ENCODE data around the gene FAM47E. TPM values are rescaled to one million over a fixed set of nuclear protein-coding genes. Genes with fewer than 3 reads are reported as not detected.
"Not testable (repeated sequence)": the region's sequence is repeated elsewhere in the genome, so short reads cannot be mapped to it uniquely, and the experiment has no call there.

FAM47E gene
- total and polyA plus RNA-seq, 2 experiments from 2014 or later, result not detected

DNA sequence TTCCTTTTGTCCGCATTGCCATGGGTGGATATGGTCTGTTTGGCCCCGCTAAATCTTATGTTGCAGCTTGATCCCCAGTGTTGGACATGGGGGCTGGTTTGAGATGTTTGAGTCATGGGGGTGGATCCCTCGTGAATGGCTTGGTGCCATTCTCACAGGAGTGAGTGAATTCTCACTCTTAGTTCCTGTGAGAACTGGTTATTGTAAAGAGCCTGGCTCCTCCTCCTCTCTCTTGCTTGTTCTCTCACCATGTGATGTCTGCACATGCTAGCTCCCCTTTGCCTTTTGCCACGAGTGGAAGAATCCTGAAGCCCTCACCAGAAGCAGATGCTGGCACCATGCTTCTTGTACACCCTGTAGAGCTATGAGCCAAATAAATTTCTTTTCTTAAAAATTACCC lies 32.4 kb downstream of the FAM47E start:
- 0 out of 2 replicates have a peak, but pooled peaks cover 3% of the 10 kb centered on the region for H3K27me3 ChIP-seq (replicated peaks; ENCODE audit: insufficient read depth)
- H3K9ac ChIP-seq, result no peak overlapping the region
- no peak overlapping the region for H3K4me2 ChIP-seq (ENCODE audit: unreplicated experiment)
- H3F3A ChIP-seq (ENCODE audit: insufficient read depth), result no peaks in the 10 kb centered on the region
- no peak overlapping the region for H3K4me3 ChIP-seq
- DNase-seq, result no peak
- H2AFZ ChIP-seq, result no peak overlapping the region
- H3K36me3 ChIP-seq (ENCODE audit: low read depth), result no peaks in the 10 kb centered on the region
- in situ Hi-C loops (cut with MboI), result no loop called here
- H4K20me1 ChIP-seq (ENCODE audit: insufficient read depth), result no peaks in the 10 kb centered on the region
- no peak for TF ChIP-seq EZH2phosphoT487 (IDR thresholded peaks at IDR 0.05; ENCODE audit: insufficient read depth, low read depth)
- no peak for TF ChIP-seq EZH2 (IDR thresholded peaks at IDR 0.05; ENCODE audit: insufficient read depth, poor library complexity, severe bottlenecking)
- H3K9me2 ChIP-seq (ENCODE audit: insufficient read depth), result no peaks in the 10 kb centered on the region
- H3K4me1 ChIP-seq (ENCODE audit: insufficient read depth), result no peaks in the 10 kb centered on the region
- H3K9me3 ChIP-seq (ENCODE audit: low read depth), result no peaks in the 10 kb centered on the region
- H3K79me2 ChIP-seq (ENCODE audit: insufficient read depth), result no peaks in the 10 kb centered on the region
- no peak overlapping the region for H3K27ac ChIP-seq
- WGBS, 2 experiments (ENCODE audit: low coverage in 1 of 2, low lambda C conversion rate in 2 of 2, missing lambda C conversion rate in 2 of 2), result 55% methylated on average over 4 of the region's 4 CpGs

DNA sequence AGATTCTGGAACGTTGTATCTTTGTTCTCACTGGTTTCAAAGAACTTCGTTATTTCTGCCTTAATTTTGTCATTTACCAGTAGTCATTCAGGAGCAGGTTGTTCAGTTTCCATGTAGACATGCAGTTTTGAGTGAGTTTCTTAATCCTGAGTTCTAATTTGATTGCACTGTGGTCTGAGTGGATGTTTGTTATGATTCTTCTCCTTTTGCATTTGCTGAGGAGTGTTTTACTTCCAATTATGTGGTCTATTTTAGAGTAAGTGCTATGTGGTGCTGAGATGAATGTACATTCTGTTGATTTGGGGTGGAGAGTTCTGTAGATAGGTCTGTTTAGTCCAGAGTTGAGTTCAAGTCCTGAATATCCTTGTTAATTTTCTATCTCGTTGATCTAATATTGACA lies 36.3 kb downstream of the FAM47E start:
- H3K9me3 ChIP-seq (ENCODE audit: low read depth); H3K4me3 ChIP-seq; H4K20me1 ChIP-seq (ENCODE audit: insufficient read depth); H3K4me1 ChIP-seq (ENCODE audit: insufficient read depth); DNase-seq; H3K9ac ChIP-seq; H3K36me3 ChIP-seq (ENCODE audit: low read depth); H2AFZ ChIP-seq; H3F3A ChIP-seq (ENCODE audit: insufficient read depth); H3K9me2 ChIP-seq (ENCODE audit: insufficient read depth); in situ Hi-C loops (cut with MboI); H3K4me2 ChIP-seq (ENCODE audit: unreplicated experiment); H3K79me2 ChIP-seq (ENCODE audit: insufficient read depth); H3K27ac ChIP-seq; H3K27me3 ChIP-seq (replicated peaks; ENCODE audit: insufficient read depth): not testable (repeated sequence)
- 16 to 17% methylated on average over 3 of the region's 3 CpGs for WGBS, 2 experiments (ENCODE audit: low coverage in 1 of 2, low lambda C conversion rate in 2 of 2, missing lambda C conversion rate in 2 of 2)

DNA sequence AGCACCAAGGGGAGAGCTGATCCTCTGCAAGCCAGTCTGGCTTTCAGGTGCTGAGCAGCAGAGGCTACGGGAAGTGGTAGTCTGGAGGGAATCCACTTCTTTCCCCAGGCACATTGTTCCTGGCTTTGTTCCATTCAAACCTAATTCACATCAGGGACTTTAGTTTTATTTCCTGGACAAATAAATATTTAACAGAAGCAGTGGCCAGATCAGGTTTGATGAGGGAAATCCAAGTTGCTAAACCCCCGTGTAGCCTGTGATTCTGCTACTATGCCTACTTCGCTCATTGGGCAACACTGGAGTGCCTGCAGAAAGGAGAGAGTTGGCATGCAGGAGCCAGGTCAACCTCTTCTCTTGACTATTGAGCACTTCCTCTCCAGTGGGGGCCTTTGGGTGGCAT lies 41.2 kb downstream of the FAM47E start:
- Histone ChIP-seq H3K27ac (no peak overlapping the region), H3K79me2 (ENCODE audit: insufficient read depth) (no peaks in the 10 kb centered on the region), H3K4me3 (no peak overlapping the region), H4K20me1 (ENCODE audit: insufficient read depth) (no peaks in the 10 kb centered on the region), H3K4me2 (ENCODE audit: unreplicated experiment) (no peak overlapping the region), H2AFZ (no peak overlapping the region), H3K9me2 (ENCODE audit: insufficient read depth) (no peaks in the 10 kb centered on the region), H3K9ac (no peak overlapping the region), H3F3A (ENCODE audit: insufficient read depth) (no peaks in the 10 kb centered on the region), H3K4me1 (ENCODE audit: insufficient read depth) (no peaks in the 10 kb centered on the region), H3K36me3 (ENCODE audit: low read depth) (no peaks in the 10 kb centered on the region), H3K9me3 (ENCODE audit: low read depth) (no peaks in the 10 kb centered on the region), H3K27me3 (replicated peaks; ENCODE audit: insufficient read depth) (0 out of 2 replicates have a peak, but pooled peaks cover 3% of the 10 kb centered on the region)
- in situ Hi-C loops (cut with MboI), result no loop called here
- 63 to 64% methylated on average over 3 of the region's 3 CpGs for WGBS, 2 experiments (ENCODE audit: low coverage in 1 of 2, low lambda C conversion rate in 2 of 2, missing lambda C conversion rate in 2 of 2)
- no peak for DNase-seq
- TF ChIP-seq EZH2phosphoT487 (IDR thresholded peaks at IDR 0.05; ENCODE audit: insufficient read depth, low read depth) (no peak), EZH2 (IDR thresholded peaks at IDR 0.05; ENCODE audit: insufficient read depth, poor library complexity, severe bottlenecking) (no peak)

DNA sequence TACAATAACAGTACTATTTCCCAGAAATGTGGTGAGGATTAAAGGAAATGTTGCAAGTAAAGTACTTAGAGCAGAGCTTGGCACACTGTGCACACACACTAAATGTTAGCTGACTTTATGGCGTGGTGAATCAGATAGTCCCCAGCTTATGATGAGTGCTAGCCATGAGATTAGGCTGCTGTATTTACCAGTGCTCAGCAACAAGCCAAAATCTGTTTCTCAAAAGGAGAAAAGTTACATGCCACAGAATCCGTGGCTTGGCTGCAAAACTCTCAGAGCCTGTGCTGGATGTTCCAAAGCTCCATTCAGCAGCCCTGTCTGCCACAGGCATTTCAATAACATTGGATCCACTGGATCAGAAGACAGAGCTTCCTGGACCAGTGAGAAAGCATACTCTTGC lies 42.3 kb downstream of the FAM47E start:
- Histone ChIP-seq H4K20me1 (ENCODE audit: insufficient read depth) (no peaks in the 10 kb centered on the region), H3K4me1 (ENCODE audit: insufficient read depth) (no peaks in the 10 kb centered on the region), H3F3A (ENCODE audit: insufficient read depth) (no peaks in the 10 kb centered on the region), H2AFZ (no peak overlapping the region), H3K36me3 (ENCODE audit: low read depth) (no peaks in the 10 kb centered on the region), H3K4me2 (ENCODE audit: unreplicated experiment) (no peak overlapping the region), H3K27ac (no peak overlapping the region), H3K4me3 (no peak overlapping the region), H3K79me2 (ENCODE audit: insufficient read depth) (no peaks in the 10 kb centered on the region), H3K9me2 (ENCODE audit: insufficient read depth) (no peaks in the 10 kb centered on the region), H3K9me3 (ENCODE audit: low read depth) (no peaks in the 10 kb centered on the region), H3K27me3 (replicated peaks; ENCODE audit: insufficient read depth) (no peaks in the 10 kb centered on the region), H3K9ac (no peak overlapping the region)
- DNase-seq, result peak; percentile 26
- in situ Hi-C loops (cut with MboI), result no loop called here
- no peak for TF ChIP-seq EZH2phosphoT487 (IDR thresholded peaks at IDR 0.05; ENCODE audit: insufficient read depth, low read depth)
- TF ChIP-seq EZH2 (IDR thresholded peaks at IDR 0.05; ENCODE audit: insufficient read depth, poor library complexity, severe bottlenecking), result no peak
- WGBS, 2 experiments (ENCODE audit: low coverage in 1 of 2, low lambda C conversion rate in 2 of 2, missing lambda C conversion rate in 2 of 2), result 8 to 12% methylated on average over 2 of the region's 2 CpGs

DNA sequence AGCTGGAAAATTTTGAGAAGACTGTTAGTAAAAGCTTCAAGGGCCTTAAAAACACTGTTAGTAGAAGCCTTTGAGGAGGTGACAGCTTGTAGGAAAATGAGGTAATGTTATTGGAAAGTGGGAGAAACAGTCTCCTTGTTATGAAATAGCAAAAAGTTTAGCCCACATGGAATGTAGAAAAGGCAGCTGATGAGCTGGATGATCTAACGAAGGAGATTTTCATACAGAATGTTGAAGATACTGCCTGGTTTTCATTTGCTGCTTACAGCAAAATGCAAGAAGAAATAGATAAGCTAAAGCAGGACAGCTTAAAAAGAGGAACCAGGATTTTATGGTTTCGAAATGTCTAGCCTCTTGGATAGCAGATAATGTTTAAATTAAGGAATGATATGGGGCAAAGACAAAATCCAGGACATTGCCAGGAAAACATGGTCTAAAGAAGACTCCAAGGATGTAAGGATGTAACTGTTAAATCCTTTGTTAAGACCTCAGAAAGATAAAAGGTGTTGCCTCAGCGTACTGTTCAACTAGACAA lies 44.8 kb downstream of the FAM47E start:
- H3K9me3 ChIP-seq (ENCODE audit: low read depth), result no peaks in the 10 kb centered on the region
- H3F3A ChIP-seq (ENCODE audit: insufficient read depth), result peaks cover 7% of the 10 kb centered on the region
- no peaks in the 10 kb centered on the region for H3K36me3 ChIP-seq (ENCODE audit: low read depth)
- no peak overlapping the region for H2AFZ ChIP-seq
- H3K27me3 ChIP-seq (replicated peaks; ENCODE audit: insufficient read depth), result no peaks in the 10 kb centered on the region
- no peak overlapping the region for H3K4me3 ChIP-seq
- H3K27ac ChIP-seq, result no peak overlapping the region
- DNase-seq, result no peak
- WGBS, 2 experiments (ENCODE audit: low coverage in 1 of 2, low lambda C conversion rate in 2 of 2, missing lambda C conversion rate in 2 of 2), result 57 to 70% methylated on average over 3 of the region's 3 CpGs
- TF ChIP-seq EZH2 (IDR thresholded peaks at IDR 0.05; ENCODE audit: insufficient read depth, poor library complexity, severe bottlenecking), result no peak
- TF ChIP-seq EZH2phosphoT487 (IDR thresholded peaks at IDR 0.05; ENCODE audit: insufficient read depth, low read depth), result no peak
- no peaks in the 10 kb centered on the region for H3K79me2 ChIP-seq (ENCODE audit: insufficient read depth)
- peaks cover 7% of the 10 kb centered on the region for H3K4me1 ChIP-seq (ENCODE audit: insufficient read depth)
- H3K9me2 ChIP-seq (ENCODE audit: insufficient read depth), result no peaks in the 10 kb centered on the region
- no peak overlapping the region for H3K9ac ChIP-seq
- H3K4me2 ChIP-seq (ENCODE audit: unreplicated experiment), result no peak overlapping the region
- H4K20me1 ChIP-seq (ENCODE audit: insufficient read depth), result no peaks in the 10 kb centered on the region
- in situ Hi-C loops (cut with MboI), result no loop called here
